OCI-LY1 (cell line): ENCODE measurements around the gene KCNK2.

ENCODE experiments used
- EZH2 ChIP-seq: fragments of 200-600 bp; sonication (generic), shearing (Covaris generic); IDR thresholded peaks from 2 replicates; pipeline ENCODE4 v1.8.0; 2017; ENCODE audit warnings: borderline replicate concordance, mixed run types, mild to moderate bottlenecking, antibody characterized with exemption, low read length, moderate library complexity, mixed read lengths
- TF ChIP-seq, protein P1 (sequence below): fragments of 200-600 bp; sonication (generic), shearing (Covaris generic); IDR thresholded peaks from 2 replicates; pipeline ENCODE4 v1.5.1; 2017; ENCODE audit warnings: mild to moderate bottlenecking, antibody characterized with exemption, low read length, moderate library complexity, mixed read lengths

GRCh38 chr1:215282557-215282956, 200.0 kb downstream of the KCNK2 start:
- TF ChIP-seq, protein P1, sequence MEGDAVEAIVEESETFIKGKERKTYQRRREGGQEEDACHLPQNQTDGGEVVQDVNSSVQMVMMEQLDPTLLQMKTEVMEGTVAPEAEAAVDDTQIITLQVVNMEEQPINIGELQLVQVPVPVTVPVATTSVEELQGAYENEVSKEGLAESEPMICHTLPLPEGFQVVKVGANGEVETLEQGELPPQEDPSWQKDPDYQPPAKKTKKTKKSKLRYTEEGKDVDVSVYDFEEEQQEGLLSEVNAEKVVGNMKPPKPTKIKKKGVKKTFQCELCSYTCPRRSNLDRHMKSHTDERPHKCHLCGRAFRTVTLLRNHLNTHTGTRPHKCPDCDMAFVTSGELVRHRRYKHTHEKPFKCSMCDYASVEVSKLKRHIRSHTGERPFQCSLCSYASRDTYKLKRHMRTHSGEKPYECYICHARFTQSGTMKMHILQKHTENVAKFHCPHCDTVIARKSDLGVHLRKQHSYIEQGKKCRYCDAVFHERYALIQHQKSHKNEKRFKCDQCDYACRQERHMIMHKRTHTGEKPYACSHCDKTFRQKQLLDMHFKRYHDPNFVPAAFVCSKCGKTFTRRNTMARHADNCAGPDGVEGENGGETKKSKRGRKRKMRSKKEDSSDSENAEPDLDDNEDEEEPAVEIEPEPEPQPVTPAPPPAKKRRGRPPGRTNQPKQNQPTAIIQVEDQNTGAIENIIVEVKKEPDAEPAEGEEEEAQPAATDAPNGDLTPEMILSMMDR = no peak
- TF ChIP-seq EZH2 = no peak
